ENCODE results near the gene PLCG2.
"Not testable (repeated sequence)": the region's sequence is repeated elsewhere in the genome, so short reads cannot be mapped to it uniquely, and the experiment has no call there.

The PLCG2 gene

GRCh38 chr16:82005027-82005830 is 226.1 kb downstream of the PLCG2 start:
- no peak for DNase-seq (ENCODE audit: low read depth)
- H3K4me3 ChIP-seq (ENCODE audit: low read depth, low read length) = no peak overlapping the region
- TF ChIP-seq, protein P1, sequence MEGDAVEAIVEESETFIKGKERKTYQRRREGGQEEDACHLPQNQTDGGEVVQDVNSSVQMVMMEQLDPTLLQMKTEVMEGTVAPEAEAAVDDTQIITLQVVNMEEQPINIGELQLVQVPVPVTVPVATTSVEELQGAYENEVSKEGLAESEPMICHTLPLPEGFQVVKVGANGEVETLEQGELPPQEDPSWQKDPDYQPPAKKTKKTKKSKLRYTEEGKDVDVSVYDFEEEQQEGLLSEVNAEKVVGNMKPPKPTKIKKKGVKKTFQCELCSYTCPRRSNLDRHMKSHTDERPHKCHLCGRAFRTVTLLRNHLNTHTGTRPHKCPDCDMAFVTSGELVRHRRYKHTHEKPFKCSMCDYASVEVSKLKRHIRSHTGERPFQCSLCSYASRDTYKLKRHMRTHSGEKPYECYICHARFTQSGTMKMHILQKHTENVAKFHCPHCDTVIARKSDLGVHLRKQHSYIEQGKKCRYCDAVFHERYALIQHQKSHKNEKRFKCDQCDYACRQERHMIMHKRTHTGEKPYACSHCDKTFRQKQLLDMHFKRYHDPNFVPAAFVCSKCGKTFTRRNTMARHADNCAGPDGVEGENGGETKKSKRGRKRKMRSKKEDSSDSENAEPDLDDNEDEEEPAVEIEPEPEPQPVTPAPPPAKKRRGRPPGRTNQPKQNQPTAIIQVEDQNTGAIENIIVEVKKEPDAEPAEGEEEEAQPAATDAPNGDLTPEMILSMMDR (IDR thresholded peaks at IDR 0.05; ENCODE audit: low read depth, low read length) = no peak
- TF ChIP-seq MYC (IDR thresholded peaks at IDR 0.05; ENCODE audit: low read depth, low read length) = no peak

DNA sequence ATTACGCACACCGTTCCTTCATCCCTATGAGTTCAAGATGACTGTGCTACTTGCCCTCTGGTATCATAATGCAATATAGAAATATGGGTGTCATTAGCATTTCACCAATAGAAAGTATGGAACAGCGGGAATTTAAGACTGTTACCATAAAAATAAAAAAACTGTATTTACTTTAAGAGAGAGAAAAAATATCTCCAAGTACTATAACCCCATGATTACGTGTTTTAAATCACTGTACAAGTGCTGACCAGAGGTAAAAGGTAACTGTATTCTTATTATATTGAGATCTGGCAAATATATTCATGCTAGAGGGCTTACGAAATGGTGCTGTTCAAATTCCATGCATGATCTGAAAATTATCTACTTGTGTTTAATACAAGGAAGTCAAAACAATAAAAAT is 226.9 kb downstream of the PLCG2 start:
- DNase-seq (ENCODE audit: low read depth) = no peak
- H3K4me3 ChIP-seq (ENCODE audit: low read depth, low read length) = no peak overlapping the region
- TF ChIP-seq, protein P2, sequence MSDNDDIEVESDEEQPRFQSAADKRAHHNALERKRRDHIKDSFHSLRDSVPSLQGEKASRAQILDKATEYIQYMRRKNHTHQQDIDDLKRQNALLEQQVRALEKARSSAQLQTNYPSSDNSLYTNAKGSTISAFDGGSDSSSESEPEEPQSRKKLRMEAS (IDR thresholded peaks at IDR 0.05; ENCODE audit: low read depth, low read length) = no peak
- TF ChIP-seq POLR2A (IDR thresholded peaks at IDR 0.05; ENCODE audit: extremely low read depth, insufficient read length) (no peak), MYC (IDR thresholded peaks at IDR 0.05; ENCODE audit: low read depth, low read length) (no peak)
- TF ChIP-seq, protein P1 (IDR thresholded peaks at IDR 0.05; ENCODE audit: low read depth, low read length) = no peak

DNA sequence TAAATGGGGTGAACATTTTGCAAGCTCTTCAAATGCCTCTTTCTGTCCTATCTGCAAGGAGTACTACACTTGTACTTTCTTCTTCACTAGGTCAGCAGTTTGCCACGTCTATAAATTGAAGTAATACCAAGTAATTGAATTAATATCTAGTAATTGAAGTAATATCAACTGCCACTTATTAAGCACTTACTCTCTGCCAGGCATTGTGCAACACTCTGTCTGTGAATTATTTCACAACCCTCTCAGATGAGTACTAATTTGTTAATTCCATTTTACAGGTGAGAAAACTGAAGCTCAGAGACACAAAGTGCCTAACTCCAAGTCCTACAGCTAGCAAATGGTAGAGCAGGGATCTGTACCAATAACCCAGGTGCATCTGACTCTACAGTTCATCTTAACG is 228.1 kb downstream of the PLCG2 start:
- no peak for TF ChIP-seq POLR2A (IDR thresholded peaks at IDR 0.05; ENCODE audit: extremely low read depth, insufficient read length)
- TF ChIP-seq MYC (IDR thresholded peaks at IDR 0.05; ENCODE audit: low read depth, low read length) = no peak
- TF ChIP-seq, protein P2 (IDR thresholded peaks at IDR 0.05; ENCODE audit: low read depth, low read length) = no peak
- TF ChIP-seq, protein P1 (IDR thresholded peaks at IDR 0.05; ENCODE audit: low read depth, low read length) = no peak
- no peak for DNase-seq (ENCODE audit: low read depth)
- no peak overlapping the region for H3K4me3 ChIP-seq (ENCODE audit: low read depth, low read length)

- TF ChIP-seq, protein P1 (IDR thresholded peaks at IDR 0.05; ENCODE audit: low read depth, low read length) = no peak
- TF ChIP-seq, protein P2 (IDR thresholded peaks at IDR 0.05; ENCODE audit: low read depth, low read length) = no peak
- no peak for TF ChIP-seq MYC (IDR thresholded peaks at IDR 0.05; ENCODE audit: low read depth, low read length)
- TF ChIP-seq POLR2A (IDR thresholded peaks at IDR 0.05; ENCODE audit: extremely low read depth, insufficient read length) = no peak
- H3K4me3 ChIP-seq (ENCODE audit: low read depth, low read length) = no peak overlapping the region
- no peak for DNase-seq (ENCODE audit: low read depth)
Measured at GRCh38 chr16:82008957-82009592, 230.0 kb downstream of the PLCG2 start.

- not testable (repeated sequence) for H3K4me3 ChIP-seq (ENCODE audit: low read depth, low read length); DNase-seq (ENCODE audit: low read depth)
Measured at GRCh38 chr16:82009789-82010188, 230.7 kb downstream of the PLCG2 start.

GRCh38 chr16:82010649-82011048 is 231.6 kb downstream of the PLCG2 start:
- TF ChIP-seq, protein P1 (IDR thresholded peaks at IDR 0.05; ENCODE audit: low read depth, low read length) = no peak
- TF ChIP-seq MYC (IDR thresholded peaks at IDR 0.05; ENCODE audit: low read depth, low read length) = no peak
- TF ChIP-seq POLR2A (IDR thresholded peaks at IDR 0.05; ENCODE audit: extremely low read depth, insufficient read length) = no peak
- TF ChIP-seq, protein P2 (IDR thresholded peaks at IDR 0.05; ENCODE audit: low read depth, low read length) = no peak
- DNase-seq (ENCODE audit: low read depth) = no peak
- H3K4me3 ChIP-seq (ENCODE audit: low read depth, low read length) = no peak overlapping the region

Data from NB4 (cell line).